ENCODE data around the gene MACROH2A2.

DNA sequence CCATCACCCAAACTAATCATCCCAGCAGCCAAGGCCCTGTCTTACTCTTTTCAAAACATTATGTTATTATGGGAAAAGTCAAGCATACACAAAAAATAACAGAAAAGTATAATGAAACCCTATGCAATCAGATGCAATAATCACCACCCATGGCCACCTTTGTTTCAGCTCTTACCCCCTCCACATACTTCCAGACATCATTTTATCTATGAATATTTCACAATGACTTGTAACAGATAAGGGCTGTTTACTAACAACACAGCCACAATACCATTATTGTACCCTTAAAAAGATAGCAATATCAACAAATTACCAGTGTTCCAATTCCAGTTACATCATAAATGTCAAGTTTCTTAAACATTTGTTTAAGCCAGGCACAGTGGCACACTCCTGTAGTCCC lies 44.8 kb downstream of the MACROH2A2 start:
- TF ChIP-seq POLR2AphosphoS5 (IDR thresholded peaks at IDR 0.05; ENCODE audit: borderline replicate concordance, low read depth, low read length) (no peak), EZH2 (IDR thresholded peaks at IDR 0.05) (no peak)

Data from SK-N-MC (cell line).